ENCODE data around the gene LRBA. TPM values are rescaled to one million over a fixed set of nuclear protein-coding genes. Genes with fewer than 3 reads are reported as not detected.
"Not testable (repeated sequence)": the region's sequence is repeated elsewhere in the genome, so short reads cannot be mapped to it uniquely, and the experiment has no call there.

Gene LRBA
- total and polyA plus RNA-seq, 2 donors = 18.4 to 38.6 TPM

DNA sequence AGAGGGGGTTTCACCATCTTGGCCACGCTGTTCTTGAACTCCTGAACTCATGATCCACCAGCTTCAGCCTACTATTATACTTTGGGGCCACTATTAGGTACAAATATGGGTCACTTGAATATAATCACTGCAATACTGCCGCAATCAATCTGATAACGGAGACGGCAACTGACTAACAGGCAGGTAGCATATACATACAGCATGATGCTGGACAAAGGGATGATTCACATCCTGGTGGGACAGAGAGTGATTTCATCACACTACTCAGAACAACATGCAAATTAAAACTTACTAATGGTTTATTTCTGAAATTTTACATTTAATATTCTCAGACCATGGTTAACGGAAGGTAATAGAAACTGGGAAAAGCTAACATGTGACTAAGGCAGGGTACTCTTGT is 10.9 kb downstream of the LRBA start:
- H3K4me3 ChIP-seq (ENCODE audit: low read length in 2 of 2) = no peak overlapping the region
- H3K4me1 ChIP-seq (ENCODE audit: control insufficient read depth in 2 of 2, insufficient read depth in 2 of 2, low read length in 2 of 2) = no peaks in the 10 kb centered on the region
- peaks cover 0 to 4% of the 10 kb centered on the region in 2 donors for H3K36me3 ChIP-seq (ENCODE audit: control insufficient read depth in 2 of 2, insufficient read depth in 2 of 2, low read length in 1 of 2)
- 99% methylated on average over 5 of the region's 5 CpGs for WGBS
- no peak overlapping the region for H3K27ac ChIP-seq (ENCODE audit: low read depth in 1 of 2, low read length in 1 of 2)
- DNase-seq (ENCODE audit: low read depth in 6 of 9, low spot score in 9 of 9) = no peak
- H3K27me3 ChIP-seq (ENCODE audit: control insufficient read depth in 2 of 2, insufficient read depth in 1 of 2, low read length in 1 of 2) = no peaks in the 10 kb centered on the region
- peaks cover 0 to 3% of the 10 kb centered on the region in 2 donors for H3K9me3 ChIP-seq (ENCODE audit: control insufficient read depth in 2 of 2, insufficient read depth in 1 of 2, low read length in 1 of 2)

DNA sequence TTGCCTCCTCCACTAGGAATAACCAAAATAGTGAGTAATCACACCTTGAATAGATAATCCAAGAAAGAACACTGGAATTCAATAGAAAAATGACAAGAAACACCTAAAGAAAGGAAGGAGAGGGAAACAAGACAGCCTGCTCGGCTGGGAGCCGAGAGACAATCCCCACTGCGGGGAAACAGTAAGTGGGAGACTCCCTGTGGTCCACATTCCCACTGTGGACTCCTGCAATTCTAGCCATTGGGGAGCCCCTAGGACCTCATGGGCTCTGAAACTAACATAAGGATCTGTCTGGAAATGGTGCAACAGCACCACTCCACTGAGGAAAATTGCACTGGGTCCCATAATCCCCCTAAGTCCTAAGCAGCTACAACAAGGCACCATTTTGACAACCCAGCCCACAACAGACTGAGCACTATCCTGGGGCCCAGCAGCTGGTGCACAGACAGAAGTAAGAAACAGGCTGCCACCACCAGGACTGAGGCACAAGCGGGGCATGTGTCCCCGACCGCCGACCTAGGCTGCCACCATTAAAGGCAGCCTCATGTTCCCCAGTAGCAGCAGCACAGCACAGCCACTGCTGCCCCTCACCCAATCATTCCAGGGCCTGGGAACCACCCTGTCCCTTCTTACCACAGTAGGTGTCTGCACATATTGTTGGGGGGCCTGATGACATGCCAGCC is 14.2 kb downstream of the LRBA start:
- H3K27me3 ChIP-seq (ENCODE audit: control insufficient read depth in 2 of 2, insufficient read depth in 1 of 2, low read length in 1 of 2) = no peaks in the 10 kb centered on the region

DNA sequence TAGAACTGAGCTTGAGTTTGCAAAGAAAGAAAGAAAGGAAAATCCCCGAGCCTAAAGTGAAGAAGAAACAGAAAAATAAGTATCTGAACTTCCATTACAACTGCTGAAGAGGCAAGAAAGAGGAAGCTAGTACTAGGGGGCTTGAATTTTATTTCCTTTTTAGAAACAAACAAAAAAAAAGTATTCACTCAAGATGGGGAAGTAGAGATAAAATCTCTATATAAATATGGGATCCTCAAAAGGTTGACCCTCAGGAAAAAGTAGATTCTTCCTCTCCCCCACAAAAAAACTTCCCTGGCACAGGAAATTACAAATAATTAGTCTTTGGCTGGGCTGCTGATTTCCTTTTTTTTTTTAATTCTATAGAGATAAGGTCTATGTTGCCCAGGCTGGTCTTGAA is 16.0 kb downstream of the LRBA start:
- no peak overlapping the region for H3K4me3 ChIP-seq (ENCODE audit: low read length in 2 of 2)
- no peak overlapping the region for H3K27ac ChIP-seq (ENCODE audit: low read depth in 1 of 2, low read length in 1 of 2)
- DNase-seq (ENCODE audit: low read depth in 6 of 9, low spot score in 9 of 9) = no peak
- H3K9me3 ChIP-seq (ENCODE audit: control insufficient read depth in 2 of 2, insufficient read depth in 1 of 2, low read length in 1 of 2) = no peaks in the 10 kb centered on the region
- no peaks in the 10 kb centered on the region for H3K4me1 ChIP-seq (ENCODE audit: control insufficient read depth in 2 of 2, insufficient read depth in 2 of 2, low read length in 2 of 2)
- H3K27me3 ChIP-seq (ENCODE audit: control insufficient read depth in 2 of 2, insufficient read depth in 1 of 2, low read length in 1 of 2) = no peaks in the 10 kb centered on the region
- H3K36me3 ChIP-seq (ENCODE audit: control insufficient read depth in 2 of 2, insufficient read depth in 2 of 2, low read length in 1 of 2) = peaks cover 0 to 4% of the 10 kb centered on the region in 2 donors
- WGBS = 22% methylated on average over 1 of the region's 1 CpG

More for the DNA sequence above, 14.2 kb downstream of the LRBA start:
- H3K9me3 ChIP-seq (ENCODE audit: control insufficient read depth in 2 of 2, insufficient read depth in 1 of 2, low read length in 1 of 2) = no peaks in the 10 kb centered on the region
- no peaks in the 10 kb centered on the region for H3K4me1 ChIP-seq (ENCODE audit: control insufficient read depth in 2 of 2, insufficient read depth in 2 of 2, low read length in 2 of 2)
- WGBS = over 99% methylated on average over 7 of the region's 7 CpGs
- peaks cover 0 to 4% of the 10 kb centered on the region in 2 donors for H3K36me3 ChIP-seq (ENCODE audit: control insufficient read depth in 2 of 2, insufficient read depth in 2 of 2, low read length in 1 of 2)
- DNase-seq (ENCODE audit: low read depth in 6 of 9, low spot score in 9 of 9) = no peak
- H3K27ac ChIP-seq (ENCODE audit: low read depth in 1 of 2, low read length in 1 of 2) = no peak overlapping the region
- H3K4me3 ChIP-seq (ENCODE audit: low read length in 2 of 2) = no peak overlapping the region

- H3K4me1 ChIP-seq (ENCODE audit: control insufficient read depth in 2 of 2, insufficient read depth in 2 of 2, low read length in 2 of 2) = no peaks in the 10 kb centered on the region
- no peaks in the 10 kb centered on the region for H3K27me3 ChIP-seq (ENCODE audit: control insufficient read depth in 2 of 2, insufficient read depth in 1 of 2, low read length in 1 of 2)
- H3K9me3 ChIP-seq (ENCODE audit: control insufficient read depth in 2 of 2, insufficient read depth in 1 of 2, low read length in 1 of 2) = no peaks in the 10 kb centered on the region
- no peak overlapping the region for H3K27ac ChIP-seq (ENCODE audit: low read depth in 1 of 2, low read length in 1 of 2)
- no peak for DNase-seq (ENCODE audit: low read depth in 6 of 9, low spot score in 9 of 9)
- no peak overlapping the region for H3K4me3 ChIP-seq (ENCODE audit: low read length in 2 of 2)
- H3K36me3 ChIP-seq (ENCODE audit: control insufficient read depth in 2 of 2, insufficient read depth in 2 of 2, low read length in 1 of 2) = peaks cover 0 to 4% of the 10 kb centered on the region in 2 donors
Measured at GRCh38 chr4:150997141-150997540, 17.9 kb downstream of the LRBA start.

GRCh38 chr4:150994721-150995120 is 20.4 kb downstream of the LRBA start:
- WGBS = 95% methylated on average over 2 of the region's 2 CpGs
- H3K4me3 ChIP-seq (ENCODE audit: low read length in 2 of 2) = no peak overlapping the region
- no peak overlapping the region for H3K27ac ChIP-seq (ENCODE audit: low read depth in 1 of 2, low read length in 1 of 2)
- peaks cover 0 to 3% of the 10 kb centered on the region in 2 donors for H3K36me3 ChIP-seq (ENCODE audit: control insufficient read depth in 2 of 2, insufficient read depth in 2 of 2, low read length in 1 of 2)
- H3K27me3 ChIP-seq (ENCODE audit: control insufficient read depth in 2 of 2, insufficient read depth in 1 of 2, low read length in 1 of 2) = no peaks in the 10 kb centered on the region
- DNase-seq (ENCODE audit: low read depth in 6 of 9, low spot score in 9 of 9) = no peak
- H3K4me1 ChIP-seq (ENCODE audit: control insufficient read depth in 2 of 2, insufficient read depth in 2 of 2, low read length in 2 of 2) = no peaks in the 10 kb centered on the region
- no peaks in the 10 kb centered on the region for H3K9me3 ChIP-seq (ENCODE audit: control insufficient read depth in 2 of 2, insufficient read depth in 1 of 2, low read length in 1 of 2)

DNA sequence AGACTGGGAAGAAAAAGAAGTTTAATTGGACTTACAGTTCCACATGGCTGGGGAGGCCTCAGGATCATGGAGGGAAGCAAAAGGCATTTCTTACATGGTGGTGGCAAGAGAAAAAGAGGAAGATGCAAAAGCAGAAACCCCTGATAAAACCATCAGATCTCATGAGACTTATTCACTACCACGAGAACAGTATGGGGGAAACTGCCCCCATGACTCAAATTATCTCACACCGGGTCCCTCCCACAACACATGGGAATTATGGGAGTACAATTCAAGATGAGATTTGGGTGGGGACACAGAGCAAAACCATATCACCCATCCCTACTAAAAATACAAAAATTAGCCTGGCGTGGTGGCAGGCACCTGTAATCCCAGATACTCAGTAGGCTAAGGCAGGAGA is 21.5 kb downstream of the LRBA start:
- not testable (repeated sequence) for H3K4me3 ChIP-seq (ENCODE audit: low read length in 2 of 2); H3K4me1 ChIP-seq (ENCODE audit: control insufficient read depth in 2 of 2, insufficient read depth in 2 of 2, low read length in 2 of 2); H3K27ac ChIP-seq (ENCODE audit: low read depth in 1 of 2, low read length in 1 of 2); DNase-seq (ENCODE audit: low read depth in 6 of 9, low spot score in 9 of 9); H3K27me3 ChIP-seq (ENCODE audit: control insufficient read depth in 2 of 2, insufficient read depth in 1 of 2, low read length in 1 of 2); H3K36me3 ChIP-seq (ENCODE audit: control insufficient read depth in 2 of 2, insufficient read depth in 2 of 2, low read length in 1 of 2); H3K9me3 ChIP-seq (ENCODE audit: control insufficient read depth in 2 of 2, insufficient read depth in 1 of 2, low read length in 1 of 2)
- 99% methylated on average over 3 of the region's 3 CpGs for WGBS

GRCh38 chr4:150990993-150991392 is 24.1 kb downstream of the LRBA start:
- 95% methylated on average over 2 of the region's 2 CpGs for WGBS

DNA sequence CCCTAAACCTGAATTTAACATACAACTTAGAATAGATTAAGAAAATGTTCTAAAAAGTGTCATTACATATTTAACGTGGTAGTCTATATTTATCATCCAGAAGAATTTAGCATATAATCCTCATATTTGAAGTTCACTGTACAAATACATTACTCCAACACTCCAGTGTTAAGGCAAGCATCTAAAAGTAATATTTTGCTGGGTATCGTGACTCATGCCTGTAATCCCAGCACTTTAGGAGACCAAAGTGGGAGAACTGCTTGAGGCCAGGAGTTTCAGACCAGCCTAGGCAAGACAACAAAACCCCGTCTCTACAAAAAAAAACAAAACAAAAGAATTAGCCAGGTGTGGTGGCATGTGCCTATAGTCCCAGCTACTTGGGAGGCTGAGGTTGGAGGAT is 24.8 kb downstream of the LRBA start:
- DNase-seq (ENCODE audit: low read depth in 6 of 9, low spot score in 9 of 9) = no peak
- WGBS = 98% methylated on average over 3 of the region's 3 CpGs
- no peaks in the 10 kb centered on the region for H3K4me1 ChIP-seq (ENCODE audit: control insufficient read depth in 2 of 2, insufficient read depth in 2 of 2, low read length in 2 of 2)
- peaks cover 0 to 3% of the 10 kb centered on the region in 2 donors for H3K36me3 ChIP-seq (ENCODE audit: control insufficient read depth in 2 of 2, insufficient read depth in 2 of 2, low read length in 1 of 2)
- no peaks in the 10 kb centered on the region for H3K9me3 ChIP-seq (ENCODE audit: control insufficient read depth in 2 of 2, insufficient read depth in 1 of 2, low read length in 1 of 2)
- no peak overlapping the region for H3K4me3 ChIP-seq (ENCODE audit: low read length in 2 of 2)
- no peak overlapping the region for H3K27ac ChIP-seq (ENCODE audit: low read depth in 1 of 2, low read length in 1 of 2)
- no peaks in the 10 kb centered on the region for H3K27me3 ChIP-seq (ENCODE audit: control insufficient read depth in 2 of 2, insufficient read depth in 1 of 2, low read length in 1 of 2)

More at GRCh38 chr4:150990993-150991392, 24.1 kb downstream of the LRBA start:
- no peaks in the 10 kb centered on the region for H3K4me1 ChIP-seq (ENCODE audit: control insufficient read depth in 2 of 2, insufficient read depth in 2 of 2, low read length in 2 of 2)
- peaks cover 0 to 3% of the 10 kb centered on the region in 2 donors for H3K36me3 ChIP-seq (ENCODE audit: control insufficient read depth in 2 of 2, insufficient read depth in 2 of 2, low read length in 1 of 2)
- no peak overlapping the region for H3K4me3 ChIP-seq (ENCODE audit: low read length in 2 of 2)
- no peaks in the 10 kb centered on the region for H3K27me3 ChIP-seq (ENCODE audit: control insufficient read depth in 2 of 2, insufficient read depth in 1 of 2, low read length in 1 of 2)
- no peaks in the 10 kb centered on the region for H3K9me3 ChIP-seq (ENCODE audit: control insufficient read depth in 2 of 2, insufficient read depth in 1 of 2, low read length in 1 of 2)
- DNase-seq (ENCODE audit: low read depth in 6 of 9, low spot score in 9 of 9) = no peak
- no peak overlapping the region for H3K27ac ChIP-seq (ENCODE audit: low read depth in 1 of 2, low read length in 1 of 2)

GRCh38 chr4:150988238-150988637 is 26.8 kb downstream of the LRBA start:
- no peak overlapping the region for H3K4me3 ChIP-seq (ENCODE audit: low read length in 2 of 2)
- over 99% methylated on average over 2 of the region's 2 CpGs for WGBS
- peaks cover 0 to 3% of the 10 kb centered on the region in 2 donors for H3K36me3 ChIP-seq (ENCODE audit: control insufficient read depth in 2 of 2, insufficient read depth in 2 of 2, low read length in 1 of 2)
- DNase-seq (ENCODE audit: low read depth in 6 of 9, low spot score in 9 of 9) = no peak
- H3K27me3 ChIP-seq (ENCODE audit: control insufficient read depth in 2 of 2, insufficient read depth in 1 of 2, low read length in 1 of 2) = no peaks in the 10 kb centered on the region
- no peak overlapping the region for H3K27ac ChIP-seq (ENCODE audit: low read depth in 1 of 2, low read length in 1 of 2)
- H3K4me1 ChIP-seq (ENCODE audit: control insufficient read depth in 2 of 2, insufficient read depth in 2 of 2, low read length in 2 of 2) = no peaks in the 10 kb centered on the region
- no peaks in the 10 kb centered on the region for H3K9me3 ChIP-seq (ENCODE audit: control insufficient read depth in 2 of 2, insufficient read depth in 1 of 2, low read length in 1 of 2)
